Measurements from ENCODE around the gene SI. TPM values are rescaled to one million over a fixed set of nuclear protein-coding genes. Genes with fewer than 3 reads are reported as not detected.

SI gene
- not detected in 2 replicates for total RNA-seq

GRCh38 chr3:165078293-165078692, at the start of gene SI:
TSS of gene SI (minus strand) at chr3:165078496. CDS start at chr3:165076012, 2,484 bp downstream.

Other genes with a start within 250 kb of the SI start
- not detected in 2 replicates for gene SLITRK3, start 117.9 kb upstream of the SI start, total RNA-seq

Measured in epithelial cell of umbilical artery (primary cell).